HepG2 (cell line): ENCODE data around the gene ALMS1. TPM values are rescaled to one million over a fixed set of nuclear protein-coding genes. Genes with fewer than 3 reads are reported as not detected.

ENCODE experiments used
- ATAC-seq: fragments of 200-7000 bp; cut with Tn5 transposase; 3 replicates; pipeline ENCODE4 v1.9.1; 2020; ENCODE audit warnings: mild to moderate bottlenecking, moderate library complexity
- BruUV-seq: library from RNA; stranded (reverse); fragments of 400-500 nt; replicated peaks from 2 replicates; lab custom pipeline; 2021; lab: Mats Ljungman, UMichigan
- CTCF ChIA-PET: fragments of 300-600 bp; formaldehyde crosslinking; extraction: SDS; loops from one replicate; lab custom pipeline; 2021; ENCODE audit warnings: low total read pairs, inconsistent platforms, low intra/inter-chr PET ratio; lab: Yijun Ruan, JAX
- POLR2A ChIA-PET: fragments of 350-600 bp; sonication (Branson Sonifier 250); formaldehyde crosslinking; loops from one replicate; lab custom pipeline; 2020; ENCODE audit warnings: antibody characterized with exemption, inconsistent platforms; lab: Yijun Ruan, JAX
- DNase-seq: peaks from one replicate; pipeline ENCODE4 v3.0.0-alpha.2; 2015; ENCODE audit warnings: low spot score
- FAIRE-seq: peaks from 3 replicates; lab custom pipeline; 2011; peaks lifted over from hg19 to GRCh38; lab: Jason Lieb, UNC
- H2AFZ ChIP-seq: one replicate; pipeline ENCODE4 v1.6.1; 2011; ENCODE audit warnings: low read length, inconsistent platforms
- H3K27ac ChIP-seq: fragments of 300-600 bp; 3 replicates; pipeline ENCODE4 v1.8.0; 2011; ENCODE audit warnings: mixed run types, mild to moderate bottlenecking, mixed read lengths, low read length, inconsistent platforms; ENCODE audit not compliant: insufficient read depth; ENCODE audit errors: extremely low read length
- H3K27me3 ChIP-seq, 2 experiments: fragments of 200-600 bp in 1 of 2; 2 replicates in 1 of 2; 3 replicates in 1 of 2; pipeline versions ENCODE4 v1.6.0 to v1.8.0; 2011; ENCODE audit warnings: low read length in 2 of 2, mild to moderate bottlenecking in 2 of 2, moderate library complexity in 2 of 2, inconsistent platforms in 1 of 2; ENCODE audit not compliant: insufficient read depth in 2 of 2, control insufficient read depth in 1 of 2
- H3K36me3 ChIP-seq, 2 experiments: fragments of 200-600 bp in 1 of 2; replicated peaks in 1 of 2; 2 replicates in 1 of 2; 3 replicates in 1 of 2; pipeline versions ENCODE4 v1.5.1 to v1.8.0; 2011; ENCODE audit warnings: low read length in 2 of 2, inconsistent platforms in 1 of 2; ENCODE audit not compliant: insufficient read depth in 2 of 2, control insufficient read depth in 1 of 2
- H3K4me1 ChIP-seq: 2 replicates; pipeline ENCODE4 v1.5.1; 2012; ENCODE audit warnings: low read length, inconsistent platforms; ENCODE audit not compliant: insufficient read depth
- H3K4me2 ChIP-seq: 2 replicates; pipeline ENCODE4 v1.6.0; 2011; ENCODE audit warnings: low read depth, low read length, inconsistent platforms
- H3K4me3 ChIP-seq, 3 experiments: fragments of 200-600 bp in 1 of 3; sonication (generic), shearing (Covaris generic) in 1 of 3; replicated peaks in 1 of 3; 2 replicates each; pipeline ENCODE4 v1.5.1; 2011 to 2016; ENCODE audit warnings: low read length in 3 of 3, inconsistent platforms in 2 of 3, low read depth in 2 of 3, mild to moderate bottlenecking in 2 of 3, control low read depth in 1 of 3, mixed read lengths in 1 of 3; ENCODE audit not compliant: insufficient read depth in 1 of 3
- H3K79me2 ChIP-seq: one replicate; pipeline ENCODE4 v1.6.1; 2011; ENCODE audit warnings: low read length, inconsistent platforms; ENCODE audit not compliant: insufficient read depth
- H3K9ac ChIP-seq: 2 replicates; pipeline ENCODE4 v1.6.0; 2011; ENCODE audit warnings: mild to moderate bottlenecking, low read depth, low read length, inconsistent platforms; ENCODE audit not compliant: insufficient read depth
- H3K9me3 ChIP-seq: 2 replicates; pipeline ENCODE4 v1.5.1; 2012; ENCODE audit warnings: mild to moderate bottlenecking, low read length
- H4K20me1 ChIP-seq: 2 replicates; pipeline ENCODE4 v1.6.0; 2011; ENCODE audit warnings: inconsistent platforms, mild to moderate bottlenecking, low read length, moderate library complexity; ENCODE audit not compliant: insufficient read depth
- CAMTA2 ChIP-seq: sonication (generic); formaldehyde crosslinking; IDR thresholded peaks from 2 replicates; pipeline ENCODE4 v1.4.0; 2020; ENCODE audit warnings: mild to moderate bottlenecking, missing genetic modification reagents, borderline replicate concordance
- ELF3 ChIP-seq: IDR thresholded peaks from 2 replicates; pipeline ENCODE4 v1.6.1; 2016; ENCODE audit warnings: missing genetic modification reagents, missing compliant biosample characterization
- MEIS2 ChIP-seq: sonication (generic); formaldehyde crosslinking; IDR thresholded peaks from 2 replicates; pipeline ENCODE4 v1.9.0; 2021; ENCODE audit warnings: mild to moderate bottlenecking, missing genetic modification reagents
- MLLT10 ChIP-seq: sonication (generic); formaldehyde crosslinking; IDR thresholded peaks from 2 replicates; pipeline ENCODE4 v1.4.0; 2020; ENCODE audit warnings: missing genetic modification reagents
- NFATC3 ChIP-seq: sonication (generic); formaldehyde crosslinking; IDR thresholded peaks from 2 replicates; pipeline ENCODE4 v1.5.1; 2020; ENCODE audit warnings: mild to moderate bottlenecking, missing genetic modification reagents
- PCBP2 ChIP-seq: fragments of 200-400 bp; formaldehyde crosslinking; optimal IDR thresholded peaks from 2 replicates; pipeline ENCODE3; 2018; ENCODE audit warnings: low read length, low read depth; ENCODE audit not compliant: poor library complexity, severe bottlenecking
- SIN3B ChIP-seq: fragments of 150-350 bp; IDR thresholded peaks from 2 replicates; pipeline ENCODE4 v1.6.1; 2014; ENCODE audit warnings: low read length
- TCF7 ChIP-seq: sonication (generic); IDR thresholded peaks from 2 replicates; pipeline ENCODE4 v1.6.1; 2016; ENCODE audit warnings: antibody characterized with exemption, low read depth
- ZBTB4 ChIP-seq: sonication (generic); formaldehyde crosslinking; IDR thresholded peaks from 2 replicates; pipeline ENCODE4 v1.4.0; 2020; ENCODE audit warnings: missing genetic modification reagents, mild to moderate bottlenecking, borderline replicate concordance
- ZNF20 ChIP-seq: sonication (generic); formaldehyde crosslinking; IDR thresholded peaks from 2 replicates; pipeline ENCODE4 v1.4.0; 2020; ENCODE audit warnings: mild to moderate bottlenecking, moderate library complexity, missing genetic modification reagents
- ZNF432 ChIP-seq: sonication (generic); formaldehyde crosslinking; IDR thresholded peaks from 2 replicates; pipeline ENCODE4 v1.5.0; 2020; ENCODE audit warnings: missing genetic modification reagents, mild to moderate bottlenecking, borderline replicate concordance
- ZNF792 ChIP-seq: IDR thresholded peaks from 2 replicates; pipeline ENCODE4 v1.6.1; 2016
- ZNF816 ChIP-seq: sonication (generic); formaldehyde crosslinking; IDR thresholded peaks from 2 replicates; pipeline ENCODE4 v1.8.0; 2022; ENCODE audit warnings: missing genetic modification reagents, mild to moderate bottlenecking, borderline replicate concordance
- ZNF850 ChIP-seq: sonication (generic); formaldehyde crosslinking; conservative IDR thresholded peaks from 2 replicates; pipeline ENCODE4 v1.9.0; 2021; ENCODE audit warnings: mild to moderate bottlenecking, missing genetic modification reagents
- ZSCAN31 ChIP-seq: sonication (generic); formaldehyde crosslinking; IDR thresholded peaks from 2 replicates; pipeline ENCODE4 v1.5.0; 2020; ENCODE audit warnings: low read depth, mild to moderate bottlenecking, missing genetic modification reagents
- WGBS: methylation state at CpG from one replicate; pipeline ENCODE4 v1.1.6; 2017; ENCODE audit warnings: low lambda C conversion rate; 5-methylcytosine and 5-hydroxymethylcytosine counted together
- in situ Hi-C: cut with HindIII; loops from 2 replicates; pipeline ENCODE4 v1.10.0; 2017; ENCODE audit warnings: low pct_unique_long_range_greater_than_20kb; ENCODE audit not compliant: extremely low pct_ligation_motif_present
- intact Hi-C: fragments of 100-400 bp; cut with micrococcal nuclease; formaldehyde crosslinking; loops from one replicate; pipeline ENCODE4 v1.10.0; 2022; ENCODE audit not compliant: unreplicated experiment
- polyA plus RNA-seq, 8 experiments: library from polyadenylated mRNA; depleted of rRNA in 3 of 8; stranded (reverse) in 7 of 8; unstranded in 1 of 8; fragments of >200 nt; fragmentation: Illumina TruSeq in 4 of 8; extraction: Trizol in 4 of 8; gene quantifications; 2 replicates each; pipeline versions ENCODE4 v1.2.1 to v1.2.3, GENCODE V29; 2011 to 2016; ENCODE audit warnings: low read depth in 4 of 8, missing spikeins in 1 of 8, mixed read lengths in 1 of 8; ENCODE audit not compliant: insufficient read depth in 1 of 8
- total RNA-seq, 5 experiments: library from RNA; depleted of rRNA; stranded (reverse); fragments of >200 nt; fragmentation: Illumina TruSeq; extraction: Trizol; gene quantifications; 2 replicates each; pipeline ENCODE4 v1.2.3, GENCODE V29; 2016; ENCODE audit warnings: low read depth in 1 of 5

ALMS1 gene
- total and polyA plus RNA-seq, 2 of the 13 experiments (the other 11 are each of a cell fraction or from before 2014, with no cell fraction given) = 12.9 to 21.2 TPM

- in situ Hi-C loops = no loop called here
- H3K4me1 ChIP-seq = no peaks in the 10 kb centered on the region
- intact Hi-C loops = no loop called here
- no peaks in the 10 kb centered on the region for H3K36me3 ChIP-seq
- BruUV-seq = no TSS peak
- whole genome bisulfite sequencing = 5% methylated on average over 1 of the region's 1 CpG
- no peaks in the 10 kb centered on the region for H3K79me2 ChIP-seq
- peaks cover 6% of the 10 kb centered on the region; the same call in 1 of the 2 replicates for H3K9me3 ChIP-seq
- H3K27ac ChIP-seq = no peak overlapping the region
- ATAC-seq = no peak
- CTCF ChIA-PET = no interaction called here
- no peak overlapping the region for H3K9ac ChIP-seq
- DNase-seq = no peak
- TF ChIP-seq SIN3B (no peak), ZNF850 (no peak), CAMTA2 (CRISPR knock-in tag) (no peak), PCBP2 (no peak), ELF3 (no peak), TCF7 (no peak), ZNF432 (CRISPR knock-in tag) (no peak), MEIS2 (CRISPR knock-in tag) (no peak), MLLT10 (CRISPR knock-in tag) (no peak), ZNF816 (CRISPR knock-in tag) (no peak)
- H4K20me1 ChIP-seq = no peaks in the 10 kb centered on the region
- no peak overlapping the region for H3K4me3 ChIP-seq
- H2AFZ ChIP-seq = no peak overlapping the region
- POLR2A ChIA-PET = no interaction called here
- H3K27me3 ChIP-seq = peaks cover 0 to 30% of the 10 kb centered on the region in 2 experiments; a peak in 4 of 5 replicates
- H3K4me2 ChIP-seq = no peak overlapping the region
- FAIRE-seq = no peak
These were observed 11.4 kb upstream of the ALMS1 start for GRCh38 chr2:73374269-73374668.

- Histone ChIP-seq H3K9ac (no peak overlapping the region), H2AFZ (no peak overlapping the region), H3K4me2 (no peak overlapping the region), H3K27me3 (peaks cover 0 to 24% of the 10 kb centered on the region in 2 experiments; a peak in 1 of 5 replicates), H3K4me1 (no peaks in the 10 kb centered on the region), H4K20me1 (no peaks in the 10 kb centered on the region), H3K36me3 (no peaks in the 10 kb centered on the region), H3K9me3 (peaks cover 6% of the 10 kb centered on the region; the same call in 1 of the 2 replicates), H3K4me3 (no peak overlapping the region), H3K27ac (no peak overlapping the region), H3K79me2 (no peaks in the 10 kb centered on the region)
- in situ Hi-C loops (no loop called here), intact Hi-C loops (no loop called here)
- FAIRE-seq = no peak
- ATAC-seq = no peak
- CTCF ChIA-PET = no interaction called here
- no peak for DNase-seq
- no TSS peak for BruUV-seq
- POLR2A ChIA-PET = no interaction called here
- WGBS = 52% methylated on average over 2 of the region's 2 CpGs
- no peak for TF ChIP-seq ZNF20 (CRISPR knock-in tag)
- no peak for TF ChIP-seq ZBTB4 (CRISPR knock-in tag)
- peak; percentile 90 for TF ChIP-seq ZNF792 (CRISPR knock-in tag)
- TF ChIP-seq ZSCAN31 = no peak
- TF ChIP-seq NFATC3 = no peak
These were observed 9.0 kb upstream of the ALMS1 start for GRCh38 chr2:73376681-73377080.
